Activated naive CD4-positive, alpha-beta T cell treated with anti-CD3 and anti-CD28 coated beads, Interleukin-2, amount 50 U/mL, for 72 hours (primary cell): ENCODE results near the gene SIGLEC12. TPM values are rescaled to one million over a fixed set of nuclear protein-coding genes. Genes with fewer than 3 reads are reported as not detected.
"Not testable (repeated sequence)": the region's sequence is repeated elsewhere in the genome, so short reads cannot be mapped to it uniquely, and the experiment has no call there.

ENCODE experiments used
- ATAC-seq, 2 donors: fragments of 150-1000 bp; cut with Tn5 transposase; 2 replicates each; pipeline ENCODE4 v1.10.0; 2021; ENCODE audit warnings: mild to moderate bottlenecking in 2 of 2, moderate library complexity in 2 of 2
- DNase-seq, 2 donors: peaks; one replicate each; pipeline ENCODE4 v3.0.0; 2021 to 2022; ENCODE audit warnings: low spot score in 2 of 2
- H3K27ac Mint-ChIP-seq, 2 donors: one replicate each; pipeline ENCODE4 v1.8.0; 2022; ENCODE audit warnings: mild to moderate bottlenecking in 2 of 2, mixed read lengths in 2 of 2
- H3K36me3 Mint-ChIP-seq, 2 donors: one replicate each; pipeline ENCODE4 v1.8.0; 2022; ENCODE audit warnings: mixed read lengths in 2 of 2
- H3K9me3 Mint-ChIP-seq, 2 donors: one replicate each; pipeline ENCODE4 v1.8.0; 2022; ENCODE audit warnings: mixed read lengths in 2 of 2
- total RNA-seq, 2 donors: library from RNA; stranded (reverse); gene quantifications; one replicate each; pipeline ENCODE4 v1.2.3, GENCODE V29; 2022

Gene SIGLEC12
- total RNA-seq, 2 donors from 2014 or later, result 1.4 TPM; not detected in 1

GRCh38 chr19:51457351-51458013, 44.1 kb downstream of the SIGLEC12 start:
- DNase-seq (no peak), ATAC-seq (no peak)
- H3K9me3 Mint-ChIP-seq, result no peaks in the 10 kb centered on the region
- no peak overlapping the region for H3K27ac Mint-ChIP-seq
- peaks cover 0 to 1% of the 10 kb centered on the region in 2 donors for H3K36me3 Mint-ChIP-seq

DNA sequence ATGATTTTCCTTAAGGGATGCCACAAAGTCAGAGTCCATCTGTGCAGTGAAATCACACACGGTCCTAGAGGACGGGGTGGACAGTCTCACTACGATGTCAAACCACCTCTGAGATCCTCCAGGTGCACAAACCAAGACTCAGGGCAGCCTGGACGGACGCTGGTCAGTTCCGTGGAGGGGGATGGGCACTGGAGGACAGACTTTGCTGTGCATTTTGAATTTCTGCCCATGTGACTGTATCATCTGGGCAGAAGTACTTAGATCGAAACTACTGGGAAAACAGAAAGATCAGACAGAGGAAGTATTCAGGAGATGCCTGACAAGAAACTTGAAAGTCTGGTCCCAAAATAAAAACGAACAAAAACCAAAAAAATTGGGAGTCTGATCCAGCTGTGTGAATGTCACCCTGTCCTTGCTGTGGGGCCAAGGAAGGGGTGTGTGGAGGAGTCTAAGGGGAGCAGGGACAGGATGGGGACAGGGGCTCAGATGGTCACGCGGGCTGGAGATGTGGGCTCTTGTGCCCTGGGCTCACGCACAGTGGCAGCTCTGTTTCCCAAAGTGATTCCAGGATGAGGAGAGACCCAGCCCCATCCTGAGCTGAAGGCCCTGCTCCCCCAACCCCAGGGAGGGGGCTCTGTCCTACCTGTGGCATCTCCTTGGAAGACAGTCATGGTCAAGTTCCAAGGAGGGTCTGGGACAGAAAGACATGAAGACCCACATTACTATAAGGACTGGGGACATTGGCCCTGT, 44.9 kb downstream of the SIGLEC12 start:
- Mint-ChIP-seq H3K36me3 (peaks cover 0 to 7% of the 10 kb centered on the region in 2 donors), H3K27ac (no peak overlapping the region), H3K9me3 (peaks cover 0 to 5% of the 10 kb centered on the region in 2 donors)
- DNase-seq (no peak), ATAC-seq (no peak)

- peaks cover 33 to 40% of the 10 kb centered on the region in 2 donors for H3K36me3 Mint-ChIP-seq
- ATAC-seq, result peak in 1 of 2 donors; percentile 66
- H3K9me3 Mint-ChIP-seq, result peaks cover 26 to 30% of the 10 kb centered on the region in 2 donors
- DNase-seq, result no peak
- peak overlapping the region in 1 of 2 donors; percentile 76 for H3K27ac Mint-ChIP-seq
Observed at GRCh38 chr19:51450730-51451307, 50.8 kb downstream of the SIGLEC12 start.

- Mint-ChIP-seq H3K36me3 (peaks cover 33 to 40% of the 10 kb centered on the region in 2 donors), H3K9me3 (peaks cover 29 to 30% of the 10 kb centered on the region in 2 donors), H3K27ac (peak overlapping the region in 1 of 2 donors; percentile 90)
- ATAC-seq (peak; percentile 89 to 95), DNase-seq (peak in 1 of 2 donors; percentile 26)
Observed at GRCh38 chr19:51448411-51449016, 53.1 kb downstream of the SIGLEC12 start.

DNA sequence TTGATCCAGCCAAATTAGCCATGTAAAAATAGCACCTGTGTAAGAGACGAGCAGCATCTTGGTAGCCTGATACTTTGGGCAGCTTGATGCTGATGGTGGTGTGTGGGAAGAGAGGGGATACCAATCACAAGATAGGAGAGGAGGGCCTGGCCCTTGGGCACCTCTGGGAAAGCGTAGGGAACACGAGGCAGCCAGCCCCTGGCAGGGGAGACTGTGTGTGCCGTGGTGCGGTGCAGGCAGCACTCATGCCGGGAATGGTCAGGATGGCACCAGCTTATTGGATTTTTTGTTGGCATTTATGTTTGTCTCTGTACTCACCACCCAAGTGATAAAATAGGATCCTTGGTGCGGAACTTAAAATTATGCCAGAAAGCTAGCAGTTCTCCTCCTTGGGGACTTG, 53.6 kb downstream of the SIGLEC12 start:
- H3K36me3 Mint-ChIP-seq, result peaks cover 33 to 40% of the 10 kb centered on the region in 2 donors
- ATAC-seq (peak; percentile 4 to 27), DNase-seq (no peak)
- H3K9me3 Mint-ChIP-seq, result peaks cover 29 to 30% of the 10 kb centered on the region in 2 donors
- peak overlapping the region in 1 of 2 donors; percentile 90 for H3K27ac Mint-ChIP-seq

DNA sequence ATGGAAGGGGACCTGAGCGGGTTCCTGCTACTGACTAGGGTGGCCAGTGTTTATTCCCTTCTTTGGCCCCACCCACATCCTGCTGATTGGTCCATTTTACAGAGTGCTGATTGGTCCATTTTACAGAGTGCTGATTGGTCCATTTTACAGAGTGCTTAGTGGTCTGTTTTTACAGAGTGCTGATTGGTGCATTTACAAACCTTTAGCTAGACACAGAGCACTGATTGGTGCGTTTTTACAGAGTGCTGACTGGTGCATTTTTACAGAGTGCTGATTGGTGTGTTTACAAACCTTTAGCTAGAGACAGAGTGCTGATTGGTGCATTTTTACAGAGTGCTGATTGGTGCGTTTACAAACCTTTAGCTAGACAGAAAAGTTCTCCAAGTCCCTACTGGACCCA, 54.1 kb downstream of the SIGLEC12 start:
- peaks cover 29 to 30% of the 10 kb centered on the region in 2 donors for H3K9me3 Mint-ChIP-seq
- not testable (repeated sequence) for ATAC-seq, DNase-seq
- peaks cover 32 to 40% of the 10 kb centered on the region in 2 donors for H3K36me3 Mint-ChIP-seq
- peak overlapping the region in 1 of 2 donors; percentile 90 for H3K27ac Mint-ChIP-seq

DNA sequence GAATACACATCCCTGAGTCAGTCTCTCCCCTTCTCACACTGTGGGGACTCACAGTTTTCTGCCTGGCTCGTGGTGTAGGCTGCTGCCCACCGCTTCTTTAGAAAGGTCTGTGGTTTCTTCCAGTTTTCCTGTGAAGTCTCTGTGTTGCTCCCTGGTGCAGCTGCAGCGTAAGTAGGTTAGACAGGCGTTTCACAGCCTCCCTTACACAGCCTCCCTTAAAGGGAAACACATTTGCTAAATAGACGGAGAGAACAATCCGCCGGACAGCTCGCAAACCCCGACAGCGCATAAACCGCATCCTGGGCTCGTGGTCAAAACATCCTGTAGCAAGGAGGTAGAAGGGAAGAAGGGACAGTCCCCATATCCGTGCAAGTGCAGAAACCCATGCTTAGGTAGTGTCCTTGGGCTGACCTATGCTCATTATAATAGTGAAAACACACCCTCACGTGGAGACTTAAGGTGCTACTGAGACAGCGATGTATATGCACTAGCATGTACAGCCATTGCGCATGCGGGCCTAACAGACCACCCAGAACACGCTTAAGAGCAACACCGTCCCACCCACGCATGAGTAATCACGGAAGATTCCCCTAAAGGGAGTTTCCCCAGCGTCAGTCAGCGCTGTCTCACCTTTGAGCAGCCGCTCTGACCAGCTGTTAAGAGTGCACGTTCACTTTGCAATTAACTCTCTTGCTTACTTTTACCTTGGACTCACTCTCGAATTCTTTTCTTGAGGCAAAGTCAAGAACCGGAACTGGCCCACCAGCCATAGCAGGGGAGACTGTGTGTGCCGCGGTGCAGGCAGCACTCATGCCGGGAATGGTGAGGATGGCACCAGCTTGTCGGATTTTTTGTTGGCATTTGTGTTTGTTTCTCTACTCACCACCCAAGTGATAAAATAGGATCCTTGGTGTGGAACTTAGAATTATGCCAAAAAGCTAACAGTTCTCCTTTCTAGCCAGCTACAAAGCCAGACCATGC, 59.9 kb downstream of the SIGLEC12 start:
- peak; percentile 85 to 93 for ATAC-seq
- DNase-seq, result peak; percentile 81 to 95
- Mint-ChIP-seq H3K9me3 (peaks cover 2 to 6% of the 10 kb centered on the region in 2 donors), H3K27ac (peak overlapping the region; percentile 93 to 96), H3K36me3 (peaks cover 3% of the 10 kb centered on the region in 2 donors)

Other genes with a start within 250 kb of the SIGLEC12 start
- under 1 TPM in 1 of 2 donors, not detected in 1; 0.16 TPM for gene IGLON5, start 190.2 kb downstream of the SIGLEC12 start, total RNA-seq
- gene VSIG10L, start 159.7 kb downstream of the SIGLEC12 start, total RNA-seq, result 1 to 10 TPM; 3.0 to 6.4 TPM
- 100 to 1,000 TPM; 147 to 153 TPM for gene ETFB, start 135.4 kb downstream of the SIGLEC12 start, total RNA-seq
- 1 to 10 TPM; 1.8 to 4.7 TPM for gene CLDND2, start 132.8 kb downstream of the SIGLEC12 start, total RNA-seq
- gene NKG7, start 129.1 kb downstream of the SIGLEC12 start, total RNA-seq, result 10 to 100 TPM; 63.9 to 92.4 TPM
- 1 to 10 TPM in 1 of 2 donors, not detected in 1; 1.2 TPM for gene LIM2, start 113.8 kb downstream of the SIGLEC12 start, total RNA-seq
- not detected for gene C19orf84, start 111.2 kb downstream of the SIGLEC12 start, total RNA-seq
- under 1 TPM in 1 of 2 donors, not detected in 1; 0.32 TPM for gene SIGLEC10, start 84.2 kb downstream of the SIGLEC12 start, total RNA-seq
- not detected for gene SIGLEC8, start 43.3 kb downstream of the SIGLEC12 start, total RNA-seq
- not detected for gene CEACAM18, start 23.3 kb downstream of the SIGLEC12 start, total RNA-seq
- gene SIGLEC6, start 29.9 kb upstream of the SIGLEC12 start, total RNA-seq, result not detected
- 10 to 100 TPM; 11.3 to 14.2 TPM for gene ZNF175, start 69.5 kb upstream of the SIGLEC12 start, total RNA-seq
- not detected for gene SIGLEC5, start 128.6 kb upstream of the SIGLEC12 start, total RNA-seq
- gene SIGLEC14, start 145.0 kb upstream of the SIGLEC12 start, total RNA-seq, result under 1 TPM in 1 of 2 donors, not detected in 1; 0.47 TPM
- gene SPACA6, start 191.5 kb upstream of the SIGLEC12 start, total RNA-seq, result 10 to 100 TPM in 1 of 2 donors, 1 to 10 TPM in 1; 9.3 to 13.7 TPM
- not detected for gene HAS1, start 222.2 kb upstream of the SIGLEC12 start, total RNA-seq